NCI-H2227 (cell line): Measurements from ENCODE around the gene USP32.
"Not testable (repeated sequence)": the region's sequence is repeated elsewhere in the genome, so short reads cannot be mapped to it uniquely, and the experiment has no call there.

ENCODE experiments used
- DNase-seq: peaks from one replicate; lab custom pipeline; 2025; ENCODE audit not compliant: unreplicated experiment; lab: John Stamatoyannopoulos, UW

The USP32 gene, protein sequence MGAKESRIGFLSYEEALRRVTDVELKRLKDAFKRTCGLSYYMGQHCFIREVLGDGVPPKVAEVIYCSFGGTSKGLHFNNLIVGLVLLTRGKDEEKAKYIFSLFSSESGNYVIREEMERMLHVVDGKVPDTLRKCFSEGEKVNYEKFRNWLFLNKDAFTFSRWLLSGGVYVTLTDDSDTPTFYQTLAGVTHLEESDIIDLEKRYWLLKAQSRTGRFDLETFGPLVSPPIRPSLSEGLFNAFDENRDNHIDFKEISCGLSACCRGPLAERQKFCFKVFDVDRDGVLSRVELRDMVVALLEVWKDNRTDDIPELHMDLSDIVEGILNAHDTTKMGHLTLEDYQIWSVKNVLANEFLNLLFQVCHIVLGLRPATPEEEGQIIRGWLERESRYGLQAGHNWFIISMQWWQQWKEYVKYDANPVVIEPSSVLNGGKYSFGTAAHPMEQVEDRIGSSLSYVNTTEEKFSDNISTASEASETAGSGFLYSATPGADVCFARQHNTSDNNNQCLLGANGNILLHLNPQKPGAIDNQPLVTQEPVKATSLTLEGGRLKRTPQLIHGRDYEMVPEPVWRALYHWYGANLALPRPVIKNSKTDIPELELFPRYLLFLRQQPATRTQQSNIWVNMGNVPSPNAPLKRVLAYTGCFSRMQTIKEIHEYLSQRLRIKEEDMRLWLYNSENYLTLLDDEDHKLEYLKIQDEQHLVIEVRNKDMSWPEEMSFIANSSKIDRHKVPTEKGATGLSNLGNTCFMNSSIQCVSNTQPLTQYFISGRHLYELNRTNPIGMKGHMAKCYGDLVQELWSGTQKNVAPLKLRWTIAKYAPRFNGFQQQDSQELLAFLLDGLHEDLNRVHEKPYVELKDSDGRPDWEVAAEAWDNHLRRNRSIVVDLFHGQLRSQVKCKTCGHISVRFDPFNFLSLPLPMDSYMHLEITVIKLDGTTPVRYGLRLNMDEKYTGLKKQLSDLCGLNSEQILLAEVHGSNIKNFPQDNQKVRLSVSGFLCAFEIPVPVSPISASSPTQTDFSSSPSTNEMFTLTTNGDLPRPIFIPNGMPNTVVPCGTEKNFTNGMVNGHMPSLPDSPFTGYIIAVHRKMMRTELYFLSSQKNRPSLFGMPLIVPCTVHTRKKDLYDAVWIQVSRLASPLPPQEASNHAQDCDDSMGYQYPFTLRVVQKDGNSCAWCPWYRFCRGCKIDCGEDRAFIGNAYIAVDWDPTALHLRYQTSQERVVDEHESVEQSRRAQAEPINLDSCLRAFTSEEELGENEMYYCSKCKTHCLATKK (N-terminal part only)

GRCh38 chr17:60392042-60392844 is at the start of gene USP32:
TSS of gene USP32 (minus strand) at chr17:60392133. CDS start at chr17:60391939, 194 bp downstream.
- DNase-seq, result peak; percentile 98

DNA sequence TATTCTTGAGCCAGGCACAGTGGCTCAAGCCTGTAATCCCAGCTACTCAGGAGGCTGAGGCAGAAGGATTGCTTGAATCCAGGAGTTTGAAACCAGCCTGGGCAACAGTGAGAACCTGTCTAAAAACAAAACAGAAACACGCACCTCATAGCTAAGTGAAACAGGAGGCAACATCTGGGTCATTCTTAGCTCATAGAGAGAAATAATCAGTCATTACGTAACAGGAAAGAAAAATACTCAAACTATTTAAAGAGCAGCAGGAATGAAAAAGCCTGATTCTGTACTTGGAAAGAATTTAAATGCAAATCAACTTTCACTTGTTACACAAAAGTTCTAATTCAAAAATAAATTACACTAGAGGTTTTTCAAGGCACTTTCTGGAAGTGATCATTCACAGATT is 47.6 kb upstream of the USP32 start:
- DNase-seq, result no peak

DNA sequence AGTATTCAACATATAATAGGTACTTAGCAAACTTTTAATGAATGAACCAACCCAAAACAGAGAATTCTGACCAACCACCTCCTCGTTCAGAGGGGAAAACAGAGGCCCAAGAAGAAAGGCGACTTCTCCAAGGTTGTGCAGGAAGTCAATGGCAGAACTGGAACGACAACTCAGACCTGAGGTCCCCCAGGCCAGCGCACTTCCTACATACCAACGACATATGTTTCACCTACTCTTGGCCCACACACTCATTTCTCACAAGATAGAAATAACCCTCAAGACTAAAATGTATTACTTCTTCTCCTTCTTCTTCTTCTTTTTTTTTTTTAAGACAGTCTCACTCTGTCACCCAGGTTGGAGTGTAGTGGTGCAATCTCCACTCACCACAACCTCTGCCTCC is 44.7 kb upstream of the USP32 start:
- DNase-seq, result no peak

DNA sequence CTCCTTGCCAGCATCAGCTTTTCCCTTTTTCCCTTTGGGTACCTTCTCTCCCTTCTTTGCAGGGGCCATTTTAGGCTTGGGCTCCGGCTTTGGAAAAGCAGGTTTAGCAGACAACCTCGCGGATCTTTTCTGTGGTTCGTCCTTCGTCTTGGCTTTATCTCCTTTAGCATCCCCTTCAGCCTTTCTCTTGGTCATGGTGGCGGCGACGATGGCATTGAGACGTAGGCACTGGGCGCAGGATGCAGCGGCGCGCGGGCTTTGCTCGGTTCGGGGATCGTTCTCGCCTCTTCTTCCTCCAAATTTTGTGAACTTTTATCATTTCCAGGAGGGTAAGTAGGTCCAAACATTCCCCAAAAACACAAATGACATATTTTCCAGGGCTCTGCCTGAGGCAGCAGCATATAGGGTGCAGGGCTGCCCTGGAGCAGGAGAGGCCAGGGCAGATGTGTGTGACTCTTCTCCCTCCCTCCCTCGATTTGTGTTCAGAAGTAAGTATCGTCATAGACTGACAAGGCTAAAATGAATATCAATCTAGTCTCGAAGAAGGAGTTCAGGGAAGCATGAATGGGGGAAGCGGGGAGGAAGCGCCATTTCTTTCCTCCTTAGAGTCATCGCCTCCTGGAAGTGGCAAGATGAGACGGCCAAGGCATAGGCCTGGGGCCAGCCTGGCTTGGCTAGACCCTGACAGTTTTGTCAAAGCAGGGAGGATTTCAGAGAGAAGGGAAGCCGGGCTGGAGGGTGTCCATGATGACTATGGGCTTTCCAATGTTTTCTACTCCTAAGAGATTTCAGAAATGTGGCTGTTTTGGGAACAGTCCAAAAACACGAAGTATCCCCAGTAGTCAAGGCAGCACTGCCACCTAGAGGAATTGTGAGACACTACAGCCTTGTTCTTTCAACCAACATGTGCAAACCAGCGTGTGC is 43.6 kb upstream of the USP32 start:
- peak; percentile 90 for DNase-seq

DNA sequence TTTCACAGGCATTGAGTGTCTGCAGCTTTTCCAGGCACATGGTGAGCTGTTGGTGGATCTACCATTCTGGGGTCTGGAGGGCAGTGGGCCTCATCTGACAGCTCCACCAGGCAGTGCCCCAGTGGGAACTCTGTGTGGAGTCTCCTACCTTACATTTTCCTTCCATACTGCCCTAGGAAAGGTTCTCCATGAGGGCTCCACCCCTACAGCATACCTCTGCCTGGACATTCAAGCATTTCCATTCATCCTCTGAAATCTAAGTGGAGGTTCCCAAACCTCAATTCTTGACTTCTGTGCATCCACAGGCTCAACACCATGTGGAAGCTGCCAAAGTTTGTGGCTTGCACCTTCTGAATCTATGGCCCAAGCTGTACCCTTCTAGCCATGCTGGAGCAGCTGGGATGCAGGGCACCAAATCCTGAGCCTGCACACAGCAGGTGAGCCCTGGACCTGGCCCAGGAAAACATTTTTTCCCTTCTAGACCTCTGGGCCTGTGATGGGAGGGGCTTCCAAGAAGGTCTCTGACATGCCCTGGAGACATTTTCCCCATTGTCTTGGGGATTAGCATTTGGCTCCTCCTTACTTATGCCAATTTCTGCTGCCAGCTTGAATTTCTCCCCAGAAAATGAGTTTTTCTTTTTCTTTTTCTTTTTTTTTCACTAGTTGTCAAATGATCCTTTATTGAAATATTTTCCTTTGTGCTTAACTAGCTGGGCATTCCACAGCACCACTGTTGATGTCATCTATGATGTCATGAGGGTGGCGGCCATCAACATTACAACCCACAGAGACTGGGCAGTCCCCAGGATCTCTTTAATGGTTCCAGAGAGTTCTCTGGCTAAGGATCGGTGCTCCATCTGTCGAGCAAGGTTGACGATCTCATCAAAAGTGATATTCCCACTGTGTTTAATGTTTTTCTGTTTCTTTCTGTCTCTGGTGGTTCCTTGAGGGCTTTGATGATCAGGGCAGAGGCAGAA is 41.4 kb upstream of the USP32 start:
- not testable (repeated sequence) for DNase-seq

DNA sequence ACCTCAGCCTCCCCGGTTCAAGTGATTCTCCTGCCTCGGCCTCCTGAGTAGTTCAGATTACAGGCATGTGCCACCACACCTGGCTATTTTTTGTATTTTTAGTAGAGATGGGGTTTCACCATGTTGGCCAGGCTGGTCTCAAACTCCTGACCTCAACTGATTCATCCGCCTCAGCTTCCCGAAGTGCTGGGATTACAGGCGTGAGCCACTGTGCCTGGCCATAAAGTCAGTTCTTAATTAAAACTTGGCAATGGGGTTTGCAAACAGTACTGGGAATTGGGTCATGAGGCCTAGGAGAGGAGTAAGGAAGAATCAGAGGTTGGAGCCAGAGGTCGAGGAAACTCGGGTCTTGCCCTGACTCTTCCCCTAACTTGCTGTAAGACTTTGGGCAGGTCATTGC is 38.6 kb upstream of the USP32 start:
- DNase-seq, result not testable (repeated sequence)

DNA sequence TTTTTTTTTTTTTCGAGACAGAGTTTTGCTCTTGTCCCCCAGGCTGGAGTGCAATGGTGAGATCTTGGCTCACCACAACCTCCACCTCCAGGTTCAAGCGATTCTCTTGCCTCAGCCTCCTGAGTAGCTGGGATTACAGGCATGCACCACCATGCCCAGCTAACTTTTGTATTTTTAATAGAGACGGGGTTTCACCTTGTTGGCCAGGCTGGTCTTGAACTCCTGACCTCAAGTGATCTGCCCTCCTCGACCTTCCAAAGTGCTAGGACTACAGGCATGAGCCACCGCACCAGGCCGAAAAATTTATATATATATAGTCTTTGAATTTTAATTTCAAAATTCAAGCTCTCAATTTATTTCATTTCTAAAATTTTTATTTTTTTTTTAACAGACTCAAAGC is 36.6 kb upstream of the USP32 start:
- DNase-seq, result not testable (repeated sequence)

GRCh38 chr17:60426596-60426995 is 34.7 kb upstream of the USP32 start:
- DNase-seq, result no peak

GRCh38 chr17:60425626-60426025 is 33.7 kb upstream of the USP32 start:
- DNase-seq, result no peak

DNA sequence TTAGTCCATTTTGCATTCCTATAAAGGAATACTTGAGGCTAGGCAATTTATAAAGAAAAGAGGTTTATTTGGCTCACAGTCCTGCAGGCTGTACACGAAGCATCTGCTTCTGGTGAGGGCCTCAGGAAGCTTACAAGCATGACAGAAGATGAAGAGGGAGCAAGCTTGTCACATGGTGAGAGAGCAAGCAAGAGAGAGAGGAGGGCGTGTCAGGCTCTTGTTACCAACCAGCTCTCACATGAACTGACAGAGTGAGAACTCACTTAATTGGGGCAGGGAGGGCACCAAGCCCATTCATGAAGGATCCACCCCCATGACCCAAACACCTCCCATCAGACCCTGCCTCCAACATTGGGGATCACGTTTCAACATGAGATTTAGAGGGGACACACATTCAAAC is 31.9 kb upstream of the USP32 start:
- no peak for DNase-seq

DNA sequence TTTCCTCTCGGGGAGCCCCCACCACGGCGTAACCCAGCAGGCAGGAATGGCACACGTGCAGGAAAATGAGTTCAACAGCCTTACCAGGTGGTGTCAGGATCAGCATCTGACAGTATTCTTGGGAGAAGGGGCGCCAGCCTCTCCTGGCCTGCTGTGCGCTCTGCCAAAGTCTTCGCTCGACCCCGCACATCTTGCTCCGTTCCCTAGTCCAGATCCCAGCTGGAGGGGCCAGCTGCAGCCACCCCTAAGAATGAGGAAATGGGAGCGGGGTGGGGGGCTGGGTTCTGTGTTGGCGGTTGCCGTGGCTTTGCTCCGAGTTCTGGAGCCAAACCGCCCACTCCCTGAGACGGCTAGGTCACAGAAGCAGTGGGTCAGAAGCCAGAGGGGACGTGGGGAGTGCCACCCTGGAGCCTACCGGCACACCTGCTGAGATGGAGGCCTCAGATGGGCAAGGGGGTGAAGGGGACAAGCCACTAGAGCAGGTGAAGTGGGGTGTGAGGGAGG is 30.3 kb upstream of the USP32 start, which contains the start of gene CHCT1:
TSS of gene CHCT1 (plus strand) at position 328 of the 504 bp plus-strand sequence. CDS start at position 432, 104 bp downstream.
- DNase-seq, result no peak

DNA sequence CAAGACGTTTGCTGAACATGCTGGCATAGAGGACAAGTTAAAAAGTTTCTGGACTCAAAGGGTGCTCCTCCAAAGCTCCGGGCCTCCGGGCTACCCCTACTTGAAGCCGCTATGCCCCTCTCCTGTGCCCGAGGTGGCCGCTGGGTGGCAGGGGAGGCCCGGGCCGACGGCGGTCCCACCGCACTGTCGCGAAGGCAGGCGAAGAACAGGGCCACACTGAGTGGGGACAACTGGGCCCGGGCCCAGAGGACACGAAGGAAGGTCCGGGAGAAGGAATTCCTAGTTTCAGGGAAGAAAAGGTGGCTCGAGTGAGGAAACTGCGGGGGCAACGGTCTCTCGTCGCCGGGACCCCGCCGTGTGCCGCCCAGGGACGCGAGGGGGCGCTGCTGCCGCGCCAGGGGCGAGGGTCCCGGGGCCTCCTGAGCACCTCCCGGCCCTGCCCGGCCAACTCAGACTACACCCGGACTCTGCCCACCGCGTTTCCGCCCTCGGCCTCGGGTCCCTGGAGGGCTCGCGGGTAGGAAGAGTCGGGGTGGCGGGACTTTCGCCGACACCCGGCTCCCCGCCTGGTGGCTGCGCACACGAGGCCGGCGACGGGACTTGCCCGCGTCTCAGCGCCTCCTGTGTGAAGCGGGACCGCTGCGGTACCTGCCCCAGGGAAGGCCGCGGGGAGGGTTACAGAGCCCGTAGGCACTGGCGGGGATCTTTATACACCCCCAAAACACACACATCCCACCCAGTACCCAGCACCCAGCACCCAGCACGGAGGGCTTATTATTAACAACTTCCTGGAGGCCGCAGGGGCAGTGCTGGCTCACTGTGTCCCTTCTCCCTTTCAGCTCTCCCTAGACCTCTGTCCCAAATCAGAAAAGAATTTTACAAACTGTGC is 29.6 kb upstream of the USP32 start:
- peak; percentile 43 for DNase-seq

- DNase-seq, result not testable (repeated sequence)
Measured at GRCh38 chr17:60419875-60420274, 27.9 kb upstream of the USP32 start.

DNA sequence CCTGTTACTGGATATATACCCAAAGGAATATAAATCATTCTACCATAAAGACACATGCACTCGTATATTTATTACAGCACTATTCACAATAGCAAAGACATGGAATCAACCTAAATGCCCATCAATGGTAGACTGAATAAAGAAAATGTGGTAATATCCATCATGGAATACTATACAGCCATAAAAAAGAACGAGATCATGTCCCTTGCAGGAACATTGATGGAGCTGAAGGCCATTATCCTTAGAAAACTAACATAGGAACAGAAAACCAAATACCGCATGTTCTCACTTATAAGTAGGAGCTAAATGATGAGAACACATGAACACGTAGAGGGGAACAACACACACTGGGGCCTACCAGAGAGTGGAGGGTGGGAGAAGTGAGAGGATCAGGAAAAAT is 27.1 kb upstream of the USP32 start:
- DNase-seq, result not testable (repeated sequence)

DNA sequence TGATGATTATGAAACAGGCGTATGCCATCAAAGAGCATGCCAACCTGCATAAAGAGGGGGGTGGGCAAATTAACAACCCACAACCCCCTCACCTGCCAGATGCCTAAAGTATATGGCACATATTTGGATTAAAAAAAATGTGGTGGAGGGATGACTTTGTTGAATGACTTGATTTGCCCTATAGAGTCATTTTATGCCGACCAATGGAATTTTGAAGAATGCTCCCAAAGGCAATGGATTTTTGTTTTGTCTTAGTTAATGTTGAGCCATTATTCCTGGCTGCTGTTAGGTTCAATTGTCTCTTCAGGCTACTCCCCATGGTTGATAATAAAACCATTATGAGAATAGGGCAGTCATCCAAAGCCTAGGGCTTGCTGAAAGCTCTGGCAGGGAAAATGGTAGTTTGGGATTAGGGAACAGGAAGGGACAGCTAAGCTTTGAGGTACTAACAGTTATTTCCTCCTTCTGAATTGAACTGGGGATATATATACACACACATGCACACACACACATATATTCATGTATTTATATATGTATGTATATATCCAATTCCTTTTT is 24.5 kb upstream of the USP32 start:
- no peak for DNase-seq

DNA sequence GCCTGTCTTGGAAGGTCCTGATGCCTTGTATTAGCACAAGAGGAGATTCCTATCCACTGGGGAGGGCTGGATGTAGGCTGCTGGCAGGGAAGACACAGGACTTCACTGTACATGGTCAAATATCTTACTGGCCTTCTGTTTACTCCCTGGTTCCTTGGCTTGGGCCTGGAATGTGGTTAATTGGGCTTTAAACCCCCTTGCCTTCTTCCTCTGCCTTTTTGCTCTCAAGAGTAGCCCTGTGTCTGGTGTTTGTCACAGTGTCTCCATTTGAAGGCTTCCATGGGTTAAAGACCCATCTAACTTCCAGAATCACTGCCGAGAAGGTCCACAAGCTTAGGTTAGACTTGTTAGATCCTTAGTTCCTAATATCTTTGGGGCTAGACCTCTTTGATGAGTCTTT is 23.2 kb upstream of the USP32 start:
- DNase-seq, result no peak
